ENCODE data around the gene WRAP73.
"Not testable (repeated sequence)": the region's sequence is repeated elsewhere in the genome, so short reads cannot be mapped to it uniquely, and the experiment has no call there.

WRAP73 gene

DNA sequence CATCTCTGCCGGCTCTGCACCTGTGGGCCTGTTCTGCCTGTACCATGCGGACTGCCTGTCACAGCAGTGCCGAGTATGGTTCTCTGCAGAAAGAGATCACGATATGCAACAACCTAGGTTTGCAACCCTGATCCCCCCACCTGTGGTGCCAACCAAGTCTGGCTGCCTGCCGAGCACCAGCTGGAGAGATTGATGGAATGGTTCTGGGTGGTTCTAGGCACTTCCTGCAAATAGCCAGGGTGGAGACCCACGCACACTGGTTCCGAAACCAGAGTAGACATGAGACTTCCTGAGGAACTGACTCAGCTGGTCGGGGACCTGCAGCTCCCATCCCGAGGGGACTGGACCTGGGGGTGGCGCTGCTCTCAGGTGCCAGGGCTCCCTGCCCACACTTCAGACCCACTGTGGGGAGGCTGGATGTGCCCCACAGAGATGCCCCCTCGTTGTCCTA is 19.7 kb downstream of the WRAP73 start:
- no peak for DNase-seq (ENCODE audit: low spot score)

DNA sequence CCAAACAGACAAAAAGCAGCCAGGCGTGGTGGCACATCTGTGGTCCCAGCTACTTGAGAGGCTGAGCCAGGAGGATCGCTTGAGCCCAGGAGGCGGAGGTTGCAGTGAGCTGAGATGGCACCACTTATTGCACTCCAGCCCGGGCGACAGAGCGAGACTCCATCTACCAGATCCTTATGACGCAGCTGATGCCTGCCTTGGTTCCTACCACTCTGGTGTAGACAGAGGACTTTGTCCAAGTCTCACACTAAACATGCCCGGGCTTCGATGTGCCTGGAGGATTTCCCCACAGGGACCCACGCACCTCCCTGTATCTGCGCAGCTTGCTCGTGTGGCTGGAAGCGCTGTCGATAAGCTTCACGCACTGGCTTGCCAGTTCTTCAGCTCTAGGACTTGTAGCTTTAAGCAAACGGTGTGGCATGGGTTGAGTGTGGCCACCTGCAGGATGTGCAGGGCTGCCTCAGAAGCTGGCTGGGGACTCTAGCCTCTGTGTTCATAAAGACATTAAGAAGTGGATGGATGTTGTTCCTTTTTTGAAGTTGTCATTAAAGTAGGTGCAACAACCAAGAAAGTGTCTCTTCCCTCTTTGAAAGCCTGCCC is 20.2 kb downstream of the WRAP73 start:
- DNase-seq (ENCODE audit: low spot score): no peak

DNA sequence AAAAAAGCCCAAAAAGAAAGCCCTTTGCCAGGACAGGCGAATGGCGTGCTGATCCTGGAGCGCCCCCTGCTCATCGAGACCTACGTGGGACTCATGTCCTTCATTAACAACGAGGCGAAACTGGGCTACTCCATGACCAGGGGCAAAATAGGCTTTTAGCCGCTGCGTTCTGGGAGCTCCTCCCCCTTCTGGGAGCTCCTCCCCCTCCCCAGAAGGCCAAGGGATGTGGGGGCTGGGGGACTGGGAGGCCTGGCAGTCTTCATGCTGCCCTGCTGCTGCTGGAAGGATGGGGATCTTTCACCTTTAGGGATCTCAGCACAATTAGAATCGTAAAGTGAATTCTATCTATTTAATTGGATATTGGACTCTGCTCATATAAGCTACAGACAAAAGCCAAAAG is 21.5 kb downstream of the WRAP73 start:
- DNase-seq (ENCODE audit: low spot score): no peak

DNA sequence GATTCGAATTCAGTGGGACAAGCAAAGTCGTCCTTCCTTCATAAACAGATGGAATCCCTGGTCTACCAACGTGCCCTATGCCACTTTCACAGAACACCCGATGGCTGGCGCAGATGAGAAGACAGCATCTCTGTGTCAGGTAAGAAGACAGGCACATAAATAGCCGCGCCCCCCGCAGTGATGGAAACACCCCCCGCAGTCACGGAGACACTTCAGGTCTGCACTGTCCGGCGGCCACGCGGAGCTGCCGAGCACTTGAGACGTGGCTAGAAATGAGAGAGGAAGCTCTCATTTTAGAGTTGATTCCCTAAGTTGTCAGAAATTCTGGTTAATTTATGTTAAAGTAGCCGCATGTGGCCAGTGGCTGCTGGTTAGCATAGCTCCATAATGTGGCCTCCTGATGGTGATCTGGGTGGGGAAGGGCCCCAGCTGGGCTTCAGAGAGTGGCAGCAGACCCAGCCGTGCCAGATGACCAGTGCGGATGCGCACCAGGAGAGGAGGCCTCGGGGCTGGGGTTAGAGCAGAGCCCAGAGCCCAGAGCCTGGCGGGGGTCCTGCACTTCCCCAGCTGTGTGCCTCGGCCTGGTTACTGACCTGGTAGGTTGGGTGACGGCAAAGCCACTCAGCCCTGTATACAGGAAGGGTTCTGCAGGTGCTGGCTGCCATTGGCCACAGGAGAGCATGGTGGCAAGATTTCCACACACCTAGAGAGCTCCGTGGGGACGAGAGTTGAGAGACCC is 22.2 kb downstream of the WRAP73 start:
- DNase-seq (ENCODE audit: low spot score): no peak

DNA sequence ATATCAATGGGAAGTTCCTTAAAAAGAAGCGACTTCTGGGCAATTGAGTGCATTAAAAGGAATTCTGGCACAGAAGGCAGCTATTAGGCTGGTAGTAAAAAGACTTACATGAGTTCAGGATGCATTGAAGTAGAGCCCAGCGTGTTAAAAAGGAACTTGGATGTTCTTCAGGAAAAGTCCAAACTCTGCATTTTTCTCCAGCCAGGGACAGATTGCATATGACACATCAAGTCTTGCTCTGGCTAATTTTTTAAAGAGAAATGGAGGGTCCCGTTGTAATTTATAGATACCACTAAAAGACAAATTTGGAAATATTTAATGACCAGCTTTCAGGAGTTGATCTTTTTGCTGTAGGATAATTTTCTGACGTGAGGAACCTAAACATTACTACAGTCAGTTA is 23.9 kb downstream of the WRAP73 start:
- no peak for DNase-seq (ENCODE audit: low spot score)

DNA sequence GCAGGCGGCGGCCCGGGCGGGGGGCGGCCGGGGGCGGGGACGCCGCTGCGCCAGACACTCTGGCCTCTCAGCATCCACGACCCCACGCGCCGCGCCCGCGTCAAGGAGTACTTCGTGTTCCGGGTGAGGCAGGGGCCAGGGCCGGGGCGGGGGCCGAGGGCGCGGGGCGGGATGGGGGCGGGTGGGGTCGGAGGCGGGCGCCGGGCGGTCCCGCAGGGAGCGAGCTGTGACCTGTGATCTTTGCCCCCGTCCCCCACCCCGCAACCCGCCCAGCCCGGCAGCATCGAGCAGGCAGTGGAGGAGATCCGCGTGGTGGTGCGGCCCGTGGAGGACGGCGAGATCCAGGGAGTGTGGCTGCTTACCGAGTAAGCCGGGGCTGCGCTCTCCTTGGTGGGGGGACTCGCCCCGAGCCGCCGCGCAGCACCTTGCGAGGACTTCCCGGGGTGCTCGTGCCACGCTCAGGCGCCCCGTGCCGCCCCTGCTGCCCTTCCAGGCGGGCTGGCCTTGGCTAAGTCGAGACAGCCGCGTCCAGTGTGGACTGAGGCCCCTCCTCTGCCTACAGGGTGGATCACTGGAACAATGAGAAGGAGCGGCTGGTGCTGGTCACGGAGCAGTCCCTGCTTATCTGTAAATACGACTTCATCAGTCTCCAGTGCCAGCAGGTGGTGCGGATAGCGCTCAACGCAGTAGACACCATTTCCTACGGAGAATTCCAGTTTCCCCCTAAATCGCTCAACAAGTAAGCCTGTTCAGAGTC is 24.6 kb downstream of the WRAP73 start:
- peak; percentile 72 for DNase-seq (ENCODE audit: low spot score)

DNA sequence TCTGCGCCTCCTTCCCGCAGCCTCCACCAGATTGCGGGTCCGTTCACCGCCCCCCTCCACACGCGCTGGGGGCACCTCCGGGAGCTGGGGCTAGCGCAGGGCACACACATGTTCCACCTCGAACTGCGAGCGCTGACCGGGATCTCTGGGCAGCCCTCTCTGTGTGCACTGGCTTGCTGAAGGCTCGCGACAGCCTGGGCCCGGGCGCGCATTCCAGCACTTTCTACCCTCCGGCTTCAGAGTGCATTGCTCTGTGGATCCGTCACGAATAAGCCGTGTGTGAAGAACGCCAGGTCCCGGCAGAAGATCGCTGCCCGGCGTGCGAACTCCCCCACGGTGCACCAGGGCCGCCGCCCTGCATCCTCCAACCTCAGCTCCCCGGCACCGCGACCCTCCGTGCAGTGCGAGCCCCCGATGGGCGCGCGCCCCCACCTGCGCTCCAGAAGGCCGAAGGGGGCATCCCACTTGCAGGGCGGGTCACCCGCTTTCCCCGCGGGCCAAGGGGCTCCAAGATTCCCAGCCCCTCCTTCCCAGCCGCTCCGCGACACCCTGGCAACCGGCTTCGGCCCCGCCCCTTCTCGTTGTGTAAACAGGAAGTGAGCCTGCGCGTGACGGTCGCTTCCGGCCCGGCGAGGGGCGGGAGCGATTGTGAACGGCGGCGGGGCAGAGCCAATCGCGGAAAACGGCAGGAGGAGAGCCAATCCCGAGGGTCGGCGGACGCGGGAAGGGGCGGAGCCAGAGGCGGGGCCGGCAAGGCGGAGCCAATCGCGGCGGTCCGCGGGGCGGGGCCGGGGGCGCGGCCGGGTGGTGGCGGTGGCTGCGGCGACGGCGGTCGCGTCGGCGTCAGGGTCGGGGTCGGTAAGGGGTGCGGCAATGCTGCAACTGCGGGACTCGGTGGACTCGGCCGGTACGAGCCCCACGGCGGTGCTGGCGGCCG is 25.4 kb downstream of the WRAP73 start, which contains the start of gene TPRG1L:
TSS of gene TPRG1L (plus strand) at position 816 of the 937 bp plus-strand sequence. CDS start at position 874, 58 bp downstream.
- peak; percentile 96 for DNase-seq (ENCODE audit: low spot score)

DNA sequence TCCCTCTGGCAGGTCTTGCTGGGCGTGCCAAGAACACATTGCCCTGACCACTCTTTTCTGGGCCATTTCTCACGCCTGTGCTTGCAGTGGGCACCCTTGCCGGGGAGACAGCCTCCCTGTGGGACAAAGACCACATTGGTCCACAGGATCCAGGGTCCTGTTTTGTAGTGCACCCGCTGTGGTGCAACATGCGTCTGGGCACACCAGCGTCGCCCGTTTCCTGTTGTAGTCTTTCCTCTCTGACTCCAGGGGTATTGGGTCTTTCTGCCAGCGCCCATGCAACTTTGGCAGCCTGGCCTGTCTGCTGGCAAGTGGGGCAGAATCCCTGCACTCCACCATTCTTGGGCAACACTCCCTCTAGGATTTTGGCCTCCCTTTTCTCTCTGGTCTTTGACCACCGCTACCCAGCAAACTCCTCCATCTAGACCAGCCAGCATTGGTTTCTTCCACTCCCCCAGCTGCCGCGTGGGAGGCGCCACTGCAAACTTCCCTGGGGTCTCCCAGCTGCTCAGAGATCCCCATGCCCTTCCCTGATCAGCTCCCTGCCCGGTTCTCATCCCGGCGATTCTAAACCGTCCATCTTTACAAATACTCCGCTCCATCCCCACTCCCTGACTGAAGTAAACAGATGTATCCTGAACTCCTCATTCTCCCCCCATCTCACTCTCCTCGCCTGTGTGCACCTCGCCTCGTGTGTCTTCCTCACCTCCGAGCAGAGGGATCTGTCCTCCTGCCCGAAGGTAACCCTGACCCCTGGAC is 26.3 kb downstream of the WRAP73 start:
- no peak for DNase-seq (ENCODE audit: low spot score)

DNA sequence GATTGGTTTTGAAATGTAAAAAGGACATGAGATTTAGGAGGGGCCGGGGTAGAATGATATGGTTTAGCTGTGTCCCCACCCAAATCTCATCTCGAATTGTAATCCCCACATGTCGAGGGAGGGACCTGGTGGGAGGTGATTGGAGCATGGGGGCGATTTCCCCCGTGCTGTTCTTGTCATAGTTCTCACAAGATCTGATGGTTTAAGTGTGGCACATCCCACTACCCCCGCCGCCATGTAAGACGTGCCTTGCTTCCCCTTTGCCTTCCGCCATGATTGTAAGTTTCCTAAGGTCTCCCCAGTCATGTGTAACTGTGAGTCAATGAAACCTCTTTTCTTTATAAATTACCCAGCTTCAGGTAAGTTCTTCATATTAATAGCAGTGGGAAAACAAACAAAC is 27.8 kb downstream of the WRAP73 start:
- not testable (repeated sequence) for DNase-seq (ENCODE audit: low spot score)

DNA sequence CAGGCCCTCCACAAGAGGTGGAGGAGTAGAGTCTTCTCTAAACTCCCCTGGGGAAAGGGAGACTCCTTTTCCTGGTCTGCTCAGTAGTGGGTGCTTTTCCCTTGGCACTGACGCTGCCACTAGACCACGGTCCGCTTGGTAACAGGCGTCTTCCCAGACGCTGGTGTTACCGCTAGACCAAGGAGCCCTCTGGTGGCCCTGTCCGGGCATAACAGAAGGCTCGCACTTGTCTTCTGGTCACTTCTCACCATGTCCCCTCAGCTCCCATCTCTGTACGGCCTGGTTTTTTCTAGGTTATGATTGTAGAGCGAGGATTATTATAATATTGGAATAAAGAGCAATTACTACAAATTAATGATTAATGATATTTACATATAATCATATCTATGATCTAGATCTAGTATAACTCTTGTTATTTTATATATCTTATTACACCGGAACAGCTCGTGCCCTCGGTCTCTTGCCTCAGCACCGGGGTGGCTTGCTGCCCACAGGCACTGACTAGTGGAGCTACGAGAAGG is 28.7 kb downstream of the WRAP73 start:
- peak; percentile 46 for DNase-seq (ENCODE audit: low spot score)

DNA sequence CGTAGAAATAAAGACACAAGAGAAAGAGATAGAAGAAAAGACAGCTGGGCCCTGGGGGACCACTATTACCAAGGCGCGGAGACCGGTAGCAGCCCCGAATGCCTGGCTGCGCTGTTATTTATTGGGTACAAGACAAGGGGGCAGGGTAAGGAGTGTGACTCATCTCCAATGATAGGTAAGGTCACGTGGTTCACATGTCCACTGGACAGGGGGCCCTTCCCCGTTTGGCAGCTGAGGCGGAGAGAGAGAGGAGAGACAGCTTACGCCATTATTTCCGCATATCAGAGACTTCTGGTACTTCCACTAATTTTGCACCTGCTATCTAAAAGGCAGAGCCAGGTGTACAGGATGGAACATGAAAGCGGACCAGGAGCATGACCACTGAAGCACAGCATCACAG is 29.2 kb downstream of the WRAP73 start:
- DNase-seq (ENCODE audit: low spot score): no peak

DNA sequence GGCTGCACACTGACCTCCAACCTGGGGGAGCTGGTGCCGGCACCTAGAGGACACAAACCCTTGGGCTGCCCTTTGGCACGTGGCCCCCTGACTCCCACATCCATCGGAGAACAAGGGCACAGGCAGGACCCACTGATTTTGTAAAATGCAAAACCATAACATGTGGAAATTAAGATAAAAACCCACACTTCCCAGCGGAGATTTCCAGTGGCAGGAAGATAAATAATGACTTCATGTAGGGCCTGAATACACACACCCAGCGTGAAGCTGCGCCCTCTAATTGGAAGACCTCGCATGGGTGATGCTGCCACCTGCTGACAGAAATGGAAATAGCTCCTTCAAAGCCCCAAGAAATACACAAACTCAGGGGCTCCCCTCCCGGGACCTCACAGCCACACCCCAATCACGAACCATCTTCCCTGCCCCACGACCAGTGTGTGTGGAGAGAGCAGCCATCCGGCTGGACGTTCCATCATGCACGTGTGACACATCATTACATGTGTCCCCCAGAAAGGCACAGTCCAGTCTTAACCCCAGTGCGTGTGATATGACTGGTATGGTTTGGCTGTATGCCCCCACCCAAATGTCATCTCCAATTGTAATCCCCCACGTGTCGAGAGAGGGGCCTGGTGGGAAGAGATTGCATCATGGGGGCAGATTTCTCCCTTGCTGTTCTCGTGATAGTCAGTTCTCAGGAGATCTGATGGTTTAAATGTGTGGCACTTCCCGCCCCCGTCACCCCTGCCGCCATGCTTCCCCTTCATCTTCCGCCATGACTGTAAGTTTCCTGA is 30.8 kb downstream of the WRAP73 start:
- DNase-seq (ENCODE audit: low spot score): peak; percentile 73

DNA sequence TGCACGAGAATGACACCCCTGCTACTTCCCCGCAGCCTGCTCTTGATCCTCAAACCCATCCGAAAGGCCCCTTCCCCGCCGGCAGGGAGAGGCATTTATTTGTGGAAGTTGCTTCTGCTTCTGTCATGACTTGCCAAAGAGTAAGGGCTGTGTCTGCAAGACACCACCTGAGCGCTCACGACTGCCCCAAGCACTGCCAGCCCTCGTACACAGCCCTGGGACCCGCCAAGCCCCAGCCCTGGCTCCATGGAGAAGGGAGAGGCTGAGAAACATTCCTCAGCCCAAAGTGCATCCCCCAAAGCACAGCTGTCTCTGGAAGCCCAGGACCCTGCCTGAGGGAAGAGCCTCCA is 31.4 kb downstream of the WRAP73 start:
- DNase-seq (ENCODE audit: low spot score): no peak

DNA sequence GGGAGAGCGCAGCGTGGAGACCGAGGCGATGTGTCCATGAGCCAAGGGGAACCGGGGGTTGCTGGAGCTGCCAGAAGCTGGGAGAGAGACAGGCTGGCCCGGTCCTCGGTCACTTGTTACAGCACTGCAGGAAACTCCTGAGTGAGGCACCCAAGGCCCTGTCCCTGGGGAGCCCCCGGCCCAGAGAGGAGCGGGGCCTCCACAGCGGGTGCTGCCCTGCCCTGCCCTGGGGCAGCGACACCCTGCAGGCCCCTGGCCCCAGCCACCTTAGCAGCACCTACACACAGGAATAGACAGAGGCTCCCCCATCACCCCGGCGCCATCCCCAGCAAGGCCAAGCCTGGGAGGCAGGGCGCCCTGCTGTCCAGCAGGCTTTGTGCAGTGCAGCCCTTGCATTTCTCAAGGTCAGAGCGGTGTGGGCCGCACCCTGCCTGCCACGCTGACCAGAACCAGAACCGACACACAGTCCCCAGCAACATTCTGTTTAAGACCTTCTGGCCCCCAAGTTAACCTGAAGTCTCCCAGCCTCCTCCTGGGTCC is 32.0 kb downstream of the WRAP73 start:
- DNase-seq (ENCODE audit: low spot score): no peak

DNA sequence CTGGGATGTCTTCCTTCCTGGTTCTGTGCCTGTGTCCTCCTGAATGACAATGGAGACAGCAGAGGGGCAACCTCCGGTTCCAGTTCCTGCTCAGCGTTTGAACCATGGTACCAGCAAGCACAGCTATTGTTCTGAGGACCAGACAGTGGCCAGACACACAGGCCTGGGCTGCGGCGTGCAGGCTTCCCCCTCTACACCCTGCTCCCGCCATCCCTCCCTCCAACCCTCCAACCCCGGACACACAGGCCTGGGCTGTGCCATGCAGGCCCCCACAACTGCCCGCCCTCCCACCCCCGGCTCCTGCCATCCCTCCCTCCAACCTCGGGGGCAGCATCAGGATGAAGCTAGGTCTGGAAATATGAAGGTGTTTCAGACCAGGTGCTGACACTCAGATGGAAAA is 33.0 kb downstream of the WRAP73 start:
- DNase-seq (ENCODE audit: low spot score): no peak

DNA sequence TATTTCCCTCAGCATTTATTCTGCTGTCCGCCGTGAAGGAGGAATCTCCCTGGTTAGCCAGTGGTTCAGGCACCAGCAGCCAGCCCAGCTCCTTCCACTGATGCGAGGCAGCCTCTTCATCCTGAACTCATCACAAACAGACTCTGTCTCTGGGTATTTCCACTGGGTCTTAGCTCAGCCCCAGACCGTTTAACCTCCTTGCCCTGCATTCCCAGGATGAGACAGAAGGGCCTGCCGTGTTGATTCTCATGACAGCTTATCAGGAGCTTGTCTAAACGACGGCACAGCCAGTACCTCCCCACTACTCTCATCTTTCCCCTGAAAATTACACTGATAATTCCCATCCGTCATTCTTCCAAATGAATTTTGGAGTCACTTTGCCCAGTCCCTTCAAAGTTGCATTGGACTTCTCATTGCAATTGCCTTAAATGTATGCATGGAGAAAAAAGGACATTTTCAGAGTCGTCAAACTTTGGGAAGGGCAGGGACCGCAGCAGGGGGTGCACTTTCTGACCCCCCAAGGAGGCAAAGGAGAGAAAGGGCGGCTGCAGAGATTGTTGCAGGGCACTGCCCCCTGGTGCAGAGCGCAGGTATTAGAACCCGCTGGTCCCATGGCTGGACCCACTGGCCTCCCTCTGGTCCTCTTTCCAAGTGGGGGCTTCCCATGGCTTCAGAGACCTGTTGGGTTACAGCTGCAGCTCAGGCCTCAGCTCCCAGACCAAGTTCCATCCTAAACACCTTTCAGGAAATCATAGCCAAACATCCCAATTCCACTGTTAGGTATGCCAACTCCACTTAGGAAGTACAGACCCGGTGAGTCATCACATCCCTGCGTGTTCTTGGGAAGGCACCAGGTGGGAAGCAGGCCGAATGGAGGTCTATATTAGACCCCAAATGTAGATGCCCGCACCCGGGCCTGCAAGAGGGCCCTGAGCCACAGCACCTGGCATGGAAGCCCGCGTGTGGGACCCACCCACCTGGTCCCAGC is 34.9 kb downstream of the WRAP73 start:
- DNase-seq (ENCODE audit: low spot score): peak; percentile 19

DNA sequence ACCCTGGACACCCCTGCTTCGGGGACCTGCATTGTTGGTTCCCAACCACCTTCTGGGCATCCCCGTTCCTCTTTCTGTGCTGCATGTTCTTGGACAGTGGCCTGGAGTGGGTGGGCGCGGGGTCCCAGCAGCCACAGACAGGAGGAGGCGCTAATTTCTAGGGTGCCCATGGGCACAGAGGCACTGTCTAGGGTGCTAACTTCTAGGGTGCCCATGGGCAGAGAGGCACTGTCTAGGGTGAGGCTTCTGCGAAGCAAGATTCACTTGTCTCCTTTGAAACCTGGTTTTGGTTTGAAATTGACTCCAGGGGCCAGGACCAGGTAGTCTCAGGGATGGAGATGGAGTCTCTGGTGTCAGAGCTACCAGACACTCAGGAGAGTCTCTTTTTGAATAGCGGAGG is 37.8 kb downstream of the WRAP73 start:
- no peak for DNase-seq (ENCODE audit: low spot score)

DNA sequence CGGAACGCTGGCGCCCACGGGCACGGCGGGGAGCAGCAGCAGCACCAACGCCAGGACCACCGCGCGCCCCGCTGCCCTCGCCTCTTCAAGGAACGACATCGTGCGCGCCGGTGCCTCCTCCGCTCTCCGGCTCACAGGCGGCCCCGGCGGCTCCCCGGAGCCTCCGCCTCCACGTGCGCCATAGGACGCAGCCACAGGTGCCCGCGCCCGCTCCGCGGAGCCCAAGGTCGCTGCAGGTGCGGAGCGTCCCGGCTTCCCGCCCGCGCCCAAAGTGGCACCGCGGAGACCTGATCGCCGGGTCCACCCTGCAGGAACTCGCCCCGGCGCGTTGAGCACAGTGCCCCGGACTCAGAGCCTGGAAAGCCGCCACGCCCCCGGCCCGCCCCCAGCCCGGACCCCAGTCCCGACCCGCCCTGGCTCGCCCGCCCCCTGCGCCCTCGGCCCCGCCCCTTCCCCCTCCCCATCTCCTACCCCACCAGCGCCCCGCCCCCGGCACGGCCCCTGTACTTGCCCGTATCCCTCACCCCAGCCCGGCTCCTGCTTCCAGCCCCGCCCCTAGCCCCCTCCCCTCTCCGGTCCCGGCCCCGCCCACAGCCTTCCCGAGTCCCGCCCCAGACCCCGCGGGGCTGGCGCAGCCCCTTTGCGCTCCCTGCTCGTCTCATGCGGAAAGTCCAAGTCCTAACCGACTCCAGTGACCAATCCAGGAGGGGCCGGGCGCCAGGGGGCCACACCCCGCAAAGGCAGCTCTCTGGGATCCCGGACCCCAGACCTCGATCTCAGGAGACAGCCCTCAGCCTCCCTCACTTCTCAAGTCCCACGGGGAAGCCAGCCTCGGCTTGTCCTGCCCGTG is 38.5 kb downstream of the WRAP73 start, which contains the start of gene MEGF6:
TSS of gene MEGF6 (minus strand) at position 339 of the 850 bp plus-strand sequence. CDS start at position 99, 240 bp downstream.
- peak; percentile 78 for DNase-seq (ENCODE audit: low spot score)
